ENCODE results near the gene NAPSA. TPM values are rescaled to one million over a fixed set of nuclear protein-coding genes. Genes with fewer than 3 reads are reported as not detected.

NAPSA gene
- total and polyA plus RNA-seq, 9 of the 15 experiments (the other 6 are each of a cell fraction or from before 2014, with no cell fraction given) = 0.25 to 1.9 (median 0.69) TPM

- TF ChIP-seq NUFIP1 (IDR thresholded peaks at IDR 0.05; ENCODE audit: partially characterized antibody) = no peak
- TF ChIP-seq ZNF695 (CRISPR knock-in tag; IDR thresholded peaks at IDR 0.05) = no peak
- TF ChIP-seq E2F4 (CRISPR knock-in tag; IDR thresholded peaks at IDR 0.05; ENCODE audit: low read depth) = no peak
- TF ChIP-seq NR2C2 (CRISPR knock-in tag; IDR thresholded peaks at IDR 0.05) = no peak
- TF ChIP-seq NR2C2 (tag; IDR thresholded peaks at IDR 0.05) = peak; percentile 60
- peak; percentile 60 for TF ChIP-seq SUPT5H (IDR thresholded peaks at IDR 0.05)
- TF ChIP-seq POLR2H (tag; IDR thresholded peaks at IDR 0.05; ENCODE audit: low read depth) = no peak
- no peak for TF ChIP-seq E2F3 (CRISPR knock-in tag; IDR thresholded peaks at IDR 0.05)
- no peak for TF ChIP-seq FIP1L1 (IDR thresholded peaks at IDR 0.05; ENCODE audit: low read depth, low read length, poor library complexity, severe bottlenecking)
- TF ChIP-seq ETS1 (conservative IDR thresholded peaks at IDR 0.05; ENCODE audit: control insufficient read depth, low read depth, low read length) = 0 out of 2 replicates have a peak, but pooled peaks have one; percentile 65
- TF ChIP-seq TCF3 (CRISPR knock-in tag; IDR thresholded peaks at IDR 0.05) = no peak
- TF ChIP-seq ZBTB12 (CRISPR knock-in tag; IDR thresholded peaks at IDR 0.05) = no peak
- TF ChIP-seq PHF21A (IDR thresholded peaks at IDR 0.05; ENCODE audit: borderline replicate concordance, low read depth) = no peak
- TF ChIP-seq PKNOX1 (IDR thresholded peaks at IDR 0.05) = no peak
- TF ChIP-seq GABPB2 (CRISPR knock-in tag; conservative IDR thresholded peaks at IDR 0.05) = no peak
- no peak for TF ChIP-seq CTCFL (IDR thresholded peaks at IDR 0.05; ENCODE audit: borderline replicate concordance, insufficient read depth, low read depth, low read length, poor library complexity, severe bottlenecking)
- no peak for TF ChIP-seq TARDBP (IDR thresholded peaks at IDR 0.05)
- no peak for TF ChIP-seq JUNB (CRISPR knock-in tag; conservative IDR thresholded peaks at IDR 0.05)
These were observed 3.5 kb upstream of the NAPSA start (continued) for GRCh38 chr19:50368649-50369570.

Data from K562 (cell line).